Astrocyte of the cerebellum (primary cell): ENCODE measurements around the gene CPAMD8.

ENCODE experiments used
- DNase-seq: peaks from one replicate; pipeline ENCODE4 v3.0.0-alpha.2; 2011; ENCODE audit warnings: low read depth
- H3K4me3 ChIP-seq: 2 replicates; pipeline ENCODE4 v1.5.1; 2011; ENCODE audit warnings: mild to moderate bottlenecking, low read depth, low read length, moderate library complexity
- CTCF ChIP-seq: IDR thresholded peaks from 2 replicates; pipeline ENCODE4 v1.5.1; 2012; ENCODE audit warnings: low read length, low read depth, moderate library complexity, mild to moderate bottlenecking; ENCODE audit errors: missing control alignments
- in situ Hi-C: cut with HindIII; loops from 2 replicates; pipeline ENCODE4 v1.10.0; 2017; ENCODE audit warnings: low sequenced_read_pairs

The CPAMD8 gene

GRCh38 chr19:16936901-16937300, 89.7 kb downstream of the CPAMD8 start:
- in situ Hi-C loops = no loop called here
- TF ChIP-seq CTCF = no peak
- H3K4me3 ChIP-seq = no peak overlapping the region
- DNase-seq = no peak

DNA sequence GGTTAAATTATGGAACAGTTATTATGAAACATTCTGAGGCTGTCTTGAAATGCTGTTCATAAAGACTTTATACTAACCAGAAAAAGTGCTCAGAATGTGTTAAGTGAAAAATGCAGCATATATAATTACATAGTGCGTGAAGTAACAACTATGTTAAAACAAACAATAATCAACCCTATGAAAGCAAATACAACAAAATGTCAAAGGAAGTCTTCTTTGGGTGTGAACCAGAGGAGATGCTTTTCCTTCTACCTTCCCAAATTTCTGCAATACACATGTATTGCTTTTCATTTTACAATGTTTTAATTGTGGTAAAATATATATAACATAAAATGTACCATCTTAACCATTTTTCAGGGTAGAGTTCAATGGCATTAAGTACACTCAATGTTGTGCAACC, 92.1 kb downstream of the CPAMD8 start:
- TF ChIP-seq CTCF = no peak
- no peak for DNase-seq
- in situ Hi-C loops = no loop called here
- H3K4me3 ChIP-seq = no peak overlapping the region

DNA sequence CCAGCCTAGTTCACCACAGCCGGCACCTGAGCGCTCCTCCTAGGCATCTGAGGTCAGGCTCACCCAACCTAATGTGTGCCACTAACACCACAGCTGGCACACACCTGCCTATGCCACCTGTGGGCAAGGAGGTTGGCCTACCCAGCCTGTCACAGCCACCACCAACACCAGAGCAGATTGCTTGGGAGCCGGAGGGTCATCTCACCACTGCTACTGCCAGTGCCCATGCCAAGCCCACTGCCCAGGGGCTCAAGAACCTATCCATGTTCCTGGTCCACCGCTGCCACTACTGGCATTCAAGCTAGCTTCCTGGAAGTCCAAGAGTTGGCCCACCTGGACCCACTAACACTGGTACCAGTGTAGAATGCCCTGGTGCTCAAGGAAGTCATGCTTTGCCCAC, 95.3 kb downstream of the CPAMD8 start:
- TF ChIP-seq CTCF = no peak
- H3K4me3 ChIP-seq = no peak overlapping the region
- in situ Hi-C loops = no loop called here
- no peak for DNase-seq

- DNase-seq = no peak
- H3K4me3 ChIP-seq = no peak overlapping the region
- in situ Hi-C loops = no loop called here
- TF ChIP-seq CTCF = no peak
Observed at GRCh38 chr19:16930753-16931152, 95.9 kb downstream of the CPAMD8 start.

- no peak for TF ChIP-seq CTCF
Observed at GRCh38 chr19:16928916-16929315, 97.7 kb downstream of the CPAMD8 start.

GRCh38 chr19:16928351-16928750, 98.3 kb downstream of the CPAMD8 start:
- TF ChIP-seq CTCF = no peak
- in situ Hi-C loops = no loop called here
- H3K4me3 ChIP-seq = no peak overlapping the region
- DNase-seq = no peak

More at GRCh38 chr19:16928916-16929315, 97.7 kb downstream of the CPAMD8 start:
- in situ Hi-C loops = no loop called here
- DNase-seq = no peak
- no peak overlapping the region for H3K4me3 ChIP-seq

GRCh38 chr19:16927883-16928282, 98.7 kb downstream of the CPAMD8 start:
- no peak for DNase-seq
- TF ChIP-seq CTCF = no peak
- H3K4me3 ChIP-seq = no peak overlapping the region
- in situ Hi-C loops = no loop called here
